GM12892 (cell line): ENCODE measurements around the gene MDFIC.

ENCODE experiments used
- POLR2A ChIP-seq: IDR thresholded peaks from 2 replicates; pipeline ENCODE4 v1.6.1; 2011; ENCODE audit warnings: low read depth, low read length, control low read depth
- POLR2AphosphoS5 ChIP-seq: IDR thresholded peaks from 2 replicates; pipeline ENCODE4 v1.6.1; 2011; ENCODE audit warnings: low read depth, low read length, control low read depth

GRCh38 chr7:115047958-115048720 is 126.2 kb downstream of the MDFIC start:
- TF ChIP-seq POLR2AphosphoS5 (no peak), POLR2A (no peak)
